ENCODE measurements around the gene PDIA5. TPM values are rescaled to one million over a fixed set of nuclear protein-coding genes. Genes with fewer than 3 reads are reported as not detected.

Gene PDIA5
- total RNA-seq, 3 donors from 2014 or later: 21.5 to 49.1 (median 22.0) TPM

GRCh38 chr3:123153125-123154019 lies 86.5 kb downstream of the PDIA5 start:
- DNase-seq (no peak), ATAC-seq (no peak)
- Histone ChIP-seq H3K9me3 (no peaks in the 10 kb centered on the region), H3K4me3 (no peak overlapping the region), H3K4me1 (ENCODE audit: low read depth) (peaks cover 3% of the 10 kb centered on the region), H3K36me3 (ENCODE audit: low read depth) (no peaks in the 10 kb centered on the region)
- no peak for TF ChIP-seq CTCF (IDR thresholded peaks at IDR 0.05)
- intact Hi-C loops (cut with DNase I, micrococcal nuclease): no loop called here

GRCh38 chr3:123154020-123154985 lies 87.5 kb downstream of the PDIA5 start:
- no peak for ATAC-seq
- no peak for TF ChIP-seq CTCF (IDR thresholded peaks at IDR 0.05)
- H3K4me1 ChIP-seq (ENCODE audit: low read depth): peaks cover 3% of the 10 kb centered on the region
- no peaks in the 10 kb centered on the region for H3K36me3 ChIP-seq (ENCODE audit: low read depth)
- intact Hi-C loops (cut with DNase I, micrococcal nuclease): no loop called here
- no peak overlapping the region for H3K4me3 ChIP-seq
- H3K9me3 ChIP-seq: no peaks in the 10 kb centered on the region
- DNase-seq: no peak

- no peak for DNase-seq
- H3K4me3 ChIP-seq: no peak overlapping the region
- H3K9me3 ChIP-seq: no peaks in the 10 kb centered on the region
- H3K4me1 ChIP-seq (ENCODE audit: low read depth): peaks cover 3% of the 10 kb centered on the region
- TF ChIP-seq CTCF (IDR thresholded peaks at IDR 0.05): no peak
- no peaks in the 10 kb centered on the region for H3K36me3 ChIP-seq (ENCODE audit: low read depth)
- no peak for ATAC-seq
- intact Hi-C loops (cut with DNase I, micrococcal nuclease): no loop called here
Observed at GRCh38 chr3:123155471-123156011, 88.7 kb downstream of the PDIA5 start.

DNA sequence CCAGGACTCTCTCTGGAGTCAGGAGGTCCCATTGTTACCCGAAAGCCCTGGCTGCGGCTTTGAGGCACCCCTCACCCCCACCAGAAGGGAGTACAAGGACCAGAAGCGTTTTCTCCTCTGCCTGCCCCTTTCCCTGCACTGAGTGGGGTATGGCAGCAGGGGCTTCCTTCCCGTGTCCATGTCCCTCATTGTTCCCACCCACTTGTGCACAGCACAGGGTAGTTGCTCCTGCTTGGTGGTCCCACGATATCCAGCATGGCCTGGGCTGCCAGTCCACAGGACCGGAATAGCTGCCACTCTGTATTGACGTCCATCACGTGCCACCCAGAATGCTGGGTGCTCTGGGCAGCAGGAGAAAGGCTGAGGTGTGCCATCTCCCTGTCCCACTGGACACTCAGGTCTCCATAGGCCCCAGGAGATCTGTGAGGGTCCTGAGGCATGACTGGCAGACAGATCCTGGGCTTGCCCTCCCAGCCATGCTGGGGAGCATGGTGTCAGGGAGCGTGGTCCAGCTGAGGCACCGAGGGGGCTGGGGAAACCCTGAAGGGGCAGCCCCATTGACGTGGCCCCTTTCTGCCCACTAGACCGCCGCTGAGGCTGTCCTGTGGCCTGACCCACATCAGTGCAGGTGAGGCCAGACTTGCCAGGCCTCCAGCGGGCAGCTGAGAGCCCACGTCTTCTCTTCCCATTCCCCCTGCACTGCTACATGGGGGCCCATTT lies 89.6 kb downstream of the PDIA5 start:
- Histone ChIP-seq H3K4me1 (ENCODE audit: low read depth) (peaks cover 3% of the 10 kb centered on the region), H3K9me3 (no peaks in the 10 kb centered on the region), H3K36me3 (ENCODE audit: low read depth) (no peaks in the 10 kb centered on the region), H3K4me3 (no peak overlapping the region)
- no peak for DNase-seq
- ATAC-seq: no peak
- intact Hi-C loops (cut with DNase I, micrococcal nuclease): no loop called here
- no peak for TF ChIP-seq CTCF (IDR thresholded peaks at IDR 0.05)

DNA sequence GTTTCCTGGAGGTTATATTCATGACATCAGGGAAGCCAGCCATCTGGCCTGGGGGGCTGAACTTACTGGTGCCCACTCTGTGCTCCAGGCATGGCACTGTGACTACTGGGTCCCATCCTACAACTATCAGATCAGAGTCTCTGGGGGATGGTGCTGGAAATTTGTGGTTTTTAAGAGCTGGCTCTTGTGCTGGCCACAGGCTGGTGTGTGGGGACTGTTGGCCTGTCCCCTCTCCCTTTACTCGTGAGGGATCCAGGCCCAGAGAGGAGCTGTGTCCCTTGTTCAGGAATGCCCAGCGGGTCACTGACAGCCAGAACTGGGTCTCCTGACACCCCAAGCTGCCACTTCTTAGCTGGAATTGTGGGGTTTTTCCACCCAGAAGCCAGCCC lies 90.4 kb downstream of the PDIA5 start:
- intact Hi-C loops (cut with DNase I, micrococcal nuclease): no loop called here
- DNase-seq: no peak
- no peaks in the 10 kb centered on the region for H3K36me3 ChIP-seq (ENCODE audit: low read depth)
- peaks cover 3% of the 10 kb centered on the region for H3K4me1 ChIP-seq (ENCODE audit: low read depth)
- H3K9me3 ChIP-seq: no peaks in the 10 kb centered on the region
- no peak for TF ChIP-seq CTCF (IDR thresholded peaks at IDR 0.05)
- no peak overlapping the region for H3K4me3 ChIP-seq
- ATAC-seq: no peak

Data from mucosa of descending colon (tissue), 3 donors.